Neural progenitor cell (in vitro differentiated cells): ENCODE measurements around the gene MRC1.
"Not testable (repeated sequence)": the region's sequence is repeated elsewhere in the genome, so short reads cannot be mapped to it uniquely, and the experiment has no call there.

Experiments
- CTCF ChIP-seq: fragments of 200-600 bp; sonication (generic); IDR thresholded peaks from 2 replicates; pipeline ENCODE4 v1.5.1; 2017; ENCODE audit warnings: antibody characterized with exemption, mild to moderate bottlenecking
- EZH2 ChIP-seq: fragments of 200-600 bp; sonication (generic); IDR thresholded peaks from 2 replicates; pipeline ENCODE4 v1.6.1; 2017; ENCODE audit warnings: antibody characterized with exemption, mild to moderate bottlenecking, moderate library complexity
- EZH2phosphoT487 ChIP-seq: fragments of 200-600 bp; sonication (generic); IDR thresholded peaks from 2 replicates; pipeline ENCODE4 v1.6.1; 2017; ENCODE audit warnings: antibody characterized with exemption

GRCh38 chr10:17954372-17954771 lies 145.2 kb downstream of the MRC1 start:
- TF ChIP-seq CTCF, EZH2, EZH2phosphoT487: not testable (repeated sequence)
